Stimulated activated CD8-positive, alpha-beta memory T cell treated with anti-CD3 and anti-CD28 coated beads, Interleukin-15, amount 100 ng/mL, for 1 hour (primary cell): Measurements from ENCODE around the gene CALML5.

Source experiments
- DNase-seq: peaks from one replicate; pipeline ENCODE4 v3.0.0-alpha.2; 2020; ENCODE audit warnings: low read depth

CALML5 gene

DNA sequence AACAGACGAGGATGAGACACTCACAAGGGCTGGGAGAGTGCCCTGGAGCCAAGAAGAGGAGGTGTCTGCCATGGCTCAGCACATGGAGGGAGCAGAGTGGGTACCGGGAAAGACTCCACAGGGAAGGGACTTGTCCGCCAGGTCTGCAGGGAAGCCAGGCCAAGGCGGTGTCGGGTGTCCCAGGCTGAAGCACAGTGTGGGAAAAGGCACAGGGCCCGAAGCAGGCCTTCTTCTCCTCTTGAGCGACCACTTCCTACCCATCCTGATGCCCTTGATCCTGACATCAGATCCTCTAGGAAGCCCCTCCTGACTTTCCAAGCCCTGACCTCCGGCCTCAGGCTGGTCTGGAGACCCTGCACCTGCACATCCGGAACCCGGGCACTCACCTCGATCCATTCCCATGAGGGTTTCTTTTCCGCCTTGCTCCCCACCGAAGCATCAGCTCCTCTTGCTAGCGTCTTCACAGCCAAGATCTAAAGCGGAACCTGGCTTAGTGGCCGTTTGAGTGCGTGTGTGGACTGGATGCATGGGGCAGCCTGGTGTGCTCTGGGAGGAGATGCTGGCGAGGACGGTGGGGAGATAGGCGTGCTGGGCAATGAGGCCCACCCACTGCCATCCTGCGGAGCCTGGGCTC is 33.8 kb upstream of the CALML5 start:
- DNase-seq = no peak

DNA sequence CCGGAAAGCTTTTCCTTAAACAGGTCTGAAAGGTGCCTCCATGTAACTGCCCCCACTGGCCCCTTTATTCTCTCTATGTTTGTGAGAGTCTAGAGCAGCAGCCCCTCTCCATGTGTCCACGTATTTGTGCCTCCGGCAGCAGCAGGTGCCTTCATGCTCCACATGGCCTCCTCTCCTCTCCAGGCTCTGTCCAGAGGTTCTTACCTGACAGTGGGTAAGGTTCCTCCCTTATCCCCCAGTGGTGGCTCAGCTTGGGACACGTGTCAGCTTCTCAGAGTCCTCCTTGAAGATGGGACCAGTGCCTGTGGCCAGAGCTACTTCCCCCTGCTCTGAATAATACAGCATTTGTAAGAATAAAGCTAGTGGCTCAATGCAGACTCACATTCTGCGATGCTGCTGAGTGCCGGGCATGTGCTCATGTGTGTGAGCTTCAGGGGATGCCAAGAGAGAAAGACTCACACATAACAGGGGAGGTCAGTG is 33.3 kb upstream of the CALML5 start:
- DNase-seq = no peak

DNA sequence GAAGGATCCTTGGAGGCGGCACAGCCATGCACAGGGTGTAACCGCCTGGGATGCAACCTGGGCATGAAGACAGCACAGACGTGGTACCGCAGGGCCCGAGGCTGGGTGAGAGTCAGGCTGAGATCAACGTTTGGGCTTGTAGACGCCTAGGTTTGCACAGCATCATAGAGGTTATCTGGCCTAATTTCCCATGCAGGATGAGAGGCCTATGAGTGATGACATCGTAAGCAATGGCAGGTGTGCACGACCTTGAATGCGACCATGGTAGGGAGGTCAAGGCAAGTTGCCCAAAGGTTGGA is 32.9 kb upstream of the CALML5 start:
- no peak for DNase-seq

DNA sequence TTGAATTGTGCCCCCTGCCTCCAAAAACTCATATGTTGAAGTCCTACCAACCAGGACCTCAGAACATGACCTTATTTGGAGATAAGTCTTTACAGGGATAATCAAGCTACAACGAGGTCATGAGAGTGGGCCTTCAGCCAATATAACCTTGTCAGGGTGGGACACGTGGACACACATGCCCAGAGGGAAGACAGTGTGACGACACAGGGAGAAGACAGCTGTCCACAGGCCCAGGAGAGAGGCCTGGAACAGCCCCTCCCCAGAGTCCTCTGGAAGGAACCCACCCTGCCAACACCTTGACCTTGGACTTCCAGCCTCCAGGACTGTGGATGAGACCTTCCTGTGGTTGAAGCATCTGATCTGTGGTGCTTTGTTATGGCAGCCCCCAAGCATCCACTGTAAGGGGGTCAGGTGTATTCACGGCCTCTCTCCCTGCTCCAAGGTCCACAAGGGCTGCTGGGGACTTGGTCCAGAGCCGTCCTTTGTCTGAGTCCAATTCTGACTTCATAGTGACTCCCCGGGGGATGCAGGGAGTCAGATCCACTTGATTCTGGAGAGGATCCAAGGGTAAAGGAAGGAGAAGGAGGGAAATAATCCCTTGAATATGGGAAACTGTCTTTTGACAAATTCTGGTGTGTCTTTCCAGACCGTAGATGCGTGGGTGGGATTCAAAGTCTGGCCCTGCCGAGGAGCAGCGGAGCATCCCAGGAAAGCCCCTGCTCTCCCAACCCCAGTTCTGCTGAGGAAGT is 32.4 kb upstream of the CALML5 start:
- no peak for DNase-seq

DNA sequence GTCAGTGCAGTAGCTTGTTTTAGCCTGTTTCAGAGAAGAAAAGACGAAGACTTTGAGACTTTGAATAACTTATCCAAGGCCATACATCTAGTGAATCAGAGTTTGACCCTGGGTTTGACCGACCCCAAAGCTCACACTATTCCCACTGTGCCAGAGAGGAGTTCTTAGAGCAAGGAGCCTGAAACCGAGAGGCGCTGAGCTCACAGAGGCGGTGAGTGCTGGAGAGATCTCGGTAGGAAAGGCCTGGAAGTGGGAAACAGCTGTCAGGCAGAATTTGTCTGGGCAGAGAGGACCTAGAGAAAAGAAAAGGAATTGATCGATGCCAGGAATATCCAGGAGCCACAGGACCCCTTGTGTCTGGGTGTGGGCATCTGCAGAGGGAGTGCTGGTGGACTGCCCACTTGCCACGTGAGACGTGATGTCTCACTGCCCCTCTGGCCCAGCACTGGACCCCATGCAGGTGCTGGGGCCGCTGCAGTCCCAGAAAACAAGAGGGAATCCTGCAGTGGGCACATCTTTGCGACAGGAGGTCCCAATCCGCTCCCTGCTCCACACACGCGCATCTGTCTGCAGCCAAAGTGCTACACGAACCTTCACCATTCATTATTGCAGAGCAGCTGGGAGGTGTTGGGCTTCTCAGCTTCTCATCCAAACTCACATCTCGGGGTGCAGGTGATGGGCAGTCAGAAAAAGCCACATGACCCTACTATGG is 31.6 kb upstream of the CALML5 start:
- DNase-seq = no peak

DNA sequence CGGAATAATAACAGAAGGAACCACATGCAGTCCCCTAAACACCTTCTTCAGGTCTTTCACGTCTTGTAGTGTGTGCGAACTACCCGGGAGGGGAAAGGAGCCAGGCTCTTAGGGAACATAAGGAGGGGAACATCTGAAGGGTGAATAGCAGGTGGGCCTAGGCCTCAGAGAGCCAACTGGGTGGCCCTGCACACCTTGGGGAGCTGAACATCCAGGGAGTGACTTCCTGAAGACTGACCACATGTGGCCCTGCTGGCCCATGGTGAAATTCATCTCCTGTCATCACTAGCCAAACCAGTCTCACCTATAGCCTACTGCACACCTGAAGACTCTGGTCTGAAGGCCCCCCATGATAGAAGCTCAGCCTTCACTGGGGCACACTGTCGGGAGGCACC is 31.0 kb upstream of the CALML5 start:
- DNase-seq = no peak

DNA sequence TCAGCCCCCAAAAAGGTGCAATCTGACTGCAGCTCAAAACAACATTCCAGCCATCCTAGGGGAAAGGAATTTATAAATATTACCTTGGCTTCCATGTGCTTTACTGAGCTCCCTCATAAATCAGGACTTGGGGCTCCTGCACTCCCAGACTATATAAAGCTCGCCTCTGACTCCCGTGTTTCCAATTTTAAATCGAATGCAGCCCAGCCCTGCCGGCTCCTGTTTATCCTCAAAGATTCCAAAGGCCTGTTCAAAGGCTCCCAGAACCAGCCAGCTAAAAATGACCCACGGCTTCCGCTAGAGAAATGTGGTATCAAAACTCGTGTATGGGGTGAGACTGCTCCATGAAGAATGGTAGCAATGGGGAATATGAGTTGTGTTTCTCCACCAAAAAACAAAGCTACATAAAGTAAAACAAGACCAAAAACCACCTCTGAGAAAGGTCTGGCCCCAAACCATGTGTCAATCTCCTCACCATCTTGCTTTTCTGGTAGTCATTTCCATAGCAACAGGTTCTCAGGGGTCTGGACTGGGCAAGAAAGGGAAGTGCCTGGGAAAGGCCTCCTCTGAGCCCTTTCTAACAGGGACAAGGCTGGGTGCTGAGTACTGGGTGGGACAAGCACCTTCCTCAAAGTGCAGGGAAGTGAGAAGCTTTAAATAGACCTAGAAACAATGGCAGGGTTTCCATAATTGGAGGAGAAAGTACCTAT is 30.5 kb upstream of the CALML5 start:
- no peak for DNase-seq

DNA sequence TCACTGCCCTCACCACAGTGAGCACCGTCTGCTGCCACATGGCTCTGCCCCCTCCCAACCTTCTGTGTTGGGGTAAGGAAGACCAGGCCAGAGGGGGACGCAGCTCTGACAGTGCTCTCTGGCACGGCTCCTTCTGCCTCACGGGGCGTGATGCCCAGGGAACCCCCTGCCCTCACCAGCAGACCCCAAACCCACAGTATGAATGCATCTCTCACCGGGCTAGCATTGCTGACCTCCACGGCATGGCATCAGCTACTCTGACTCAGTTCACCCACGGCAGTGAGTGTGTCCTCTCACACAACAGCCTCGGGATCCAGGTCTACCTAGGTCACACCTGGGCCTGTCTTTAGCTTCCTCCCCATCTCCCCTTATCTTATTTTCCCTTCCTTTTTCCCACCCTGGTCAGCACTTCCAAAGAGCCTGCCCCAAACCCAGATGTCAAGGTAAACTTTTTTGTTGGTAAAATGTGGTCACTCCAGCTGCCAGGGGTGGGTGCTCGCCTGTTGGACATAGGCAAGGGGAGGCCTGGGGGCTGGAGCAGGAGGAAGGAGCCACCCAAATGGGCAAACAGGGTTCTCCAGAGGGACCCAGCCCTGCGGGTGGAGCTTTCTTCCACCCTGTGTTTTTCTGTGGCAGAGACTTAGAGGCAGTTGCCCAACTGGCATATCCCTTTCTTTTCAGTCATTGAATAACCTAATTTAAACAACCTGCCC is 29.8 kb upstream of the CALML5 start:
- DNase-seq = no peak

DNA sequence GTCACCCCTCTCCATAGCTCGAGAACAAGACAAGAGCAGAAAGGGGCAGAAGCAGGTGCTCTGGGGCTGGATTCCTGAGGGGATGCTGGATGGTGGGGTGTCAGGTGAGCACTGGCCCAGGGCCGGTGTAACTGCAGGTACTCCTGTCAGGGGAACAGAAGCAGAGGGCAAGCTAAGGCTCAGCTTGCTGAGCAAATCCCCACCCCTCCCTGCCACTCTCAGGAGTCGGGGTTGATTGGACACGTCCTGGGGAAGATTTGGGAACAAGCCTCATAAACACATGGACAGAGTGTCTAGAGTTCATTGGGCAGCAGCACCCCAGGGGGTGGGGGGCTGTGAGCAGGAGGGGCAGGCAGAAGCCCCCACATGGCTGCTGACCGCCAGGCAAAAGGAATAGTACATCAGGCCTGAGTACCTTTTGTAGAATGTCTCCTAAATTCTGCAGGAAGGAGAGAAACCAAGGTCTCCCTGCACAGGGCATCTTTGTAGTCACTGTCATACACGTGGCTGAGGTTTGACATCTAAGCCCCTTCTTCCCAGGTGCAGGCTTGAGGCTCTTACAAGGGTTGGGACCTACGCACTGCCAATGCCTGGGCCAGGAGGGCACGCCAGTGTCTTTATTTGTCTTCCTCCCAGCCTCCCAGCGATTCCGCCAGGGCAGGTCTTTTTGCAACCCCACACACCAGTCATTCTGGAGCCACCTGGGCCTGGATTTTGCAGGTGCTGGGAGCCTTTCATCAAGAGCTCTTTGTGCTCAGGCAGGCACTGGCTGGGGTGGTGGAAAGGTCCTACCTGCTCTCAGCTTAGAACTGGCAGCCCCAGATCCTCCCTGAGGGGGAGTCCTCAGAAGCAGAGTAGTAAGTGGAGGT is 28.2 kb upstream of the CALML5 start:
- no peak for DNase-seq

DNA sequence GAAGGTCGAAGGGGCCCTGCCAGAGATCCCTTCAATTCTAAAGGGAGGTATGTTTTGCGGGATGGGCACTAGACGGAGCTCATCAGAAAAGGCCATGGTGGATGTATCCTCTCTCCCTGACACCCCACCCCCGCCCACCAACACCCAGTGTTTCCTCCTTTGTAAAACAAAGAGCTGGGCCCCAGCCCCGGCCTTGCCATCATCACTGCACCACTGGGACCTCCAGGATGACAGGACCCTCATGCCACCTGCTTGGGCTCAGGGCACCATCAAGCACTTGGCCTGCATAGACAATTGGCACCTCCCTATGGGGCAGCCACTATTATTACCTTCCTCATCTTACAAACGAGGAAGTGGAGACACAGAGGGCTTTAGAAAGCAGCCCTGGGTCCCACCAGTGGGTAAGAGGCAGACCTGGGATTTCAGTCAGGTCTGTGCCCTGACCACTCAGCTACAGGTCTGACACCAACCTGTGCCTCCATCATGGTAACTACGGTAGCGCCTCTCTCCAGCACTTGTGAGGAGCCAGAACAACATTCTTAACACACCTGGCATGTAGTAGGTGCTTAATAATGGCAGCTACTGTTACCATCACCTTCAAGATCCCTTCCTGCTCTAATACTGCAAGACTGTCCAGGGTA is 27.4 kb upstream of the CALML5 start:
- DNase-seq = no peak

DNA sequence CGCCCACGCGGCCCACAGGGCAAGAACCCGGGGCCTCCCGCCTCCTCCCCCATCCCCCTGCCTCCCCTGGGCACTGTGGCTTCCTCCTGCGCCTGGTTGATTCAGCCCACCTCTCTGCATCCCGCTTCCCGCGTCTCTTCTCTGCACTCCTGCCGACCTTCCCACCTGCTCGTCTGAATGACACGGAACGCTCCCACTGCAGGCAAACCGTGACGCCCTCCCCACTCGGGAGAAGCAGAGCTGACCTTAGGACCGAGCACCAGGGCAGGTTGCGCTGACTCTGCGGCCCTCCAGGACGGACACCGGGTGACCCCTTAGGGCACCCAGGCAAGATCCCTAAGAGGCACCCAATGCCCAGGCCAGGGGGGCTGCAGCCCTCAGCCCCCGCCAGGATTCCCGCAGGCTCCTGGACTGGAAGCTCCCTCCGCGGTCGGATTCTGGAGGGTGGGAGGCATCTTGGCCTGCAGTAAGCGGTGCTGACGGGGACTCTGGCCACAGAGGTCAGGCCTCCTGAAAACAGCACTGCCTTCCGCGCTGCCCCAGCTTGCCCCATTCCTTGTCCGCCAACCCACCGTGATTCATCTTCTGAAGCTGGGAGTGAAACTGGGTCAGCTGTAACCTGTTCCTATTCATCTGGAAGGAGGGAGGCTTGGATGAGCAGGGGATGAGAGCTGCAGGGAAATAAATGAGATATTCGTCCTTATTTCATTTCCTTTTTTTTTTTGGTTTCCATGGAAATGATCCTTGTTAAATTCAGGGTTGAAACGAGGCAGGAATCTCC is 26.4 kb upstream of the CALML5 start:
- no peak for DNase-seq

DNA sequence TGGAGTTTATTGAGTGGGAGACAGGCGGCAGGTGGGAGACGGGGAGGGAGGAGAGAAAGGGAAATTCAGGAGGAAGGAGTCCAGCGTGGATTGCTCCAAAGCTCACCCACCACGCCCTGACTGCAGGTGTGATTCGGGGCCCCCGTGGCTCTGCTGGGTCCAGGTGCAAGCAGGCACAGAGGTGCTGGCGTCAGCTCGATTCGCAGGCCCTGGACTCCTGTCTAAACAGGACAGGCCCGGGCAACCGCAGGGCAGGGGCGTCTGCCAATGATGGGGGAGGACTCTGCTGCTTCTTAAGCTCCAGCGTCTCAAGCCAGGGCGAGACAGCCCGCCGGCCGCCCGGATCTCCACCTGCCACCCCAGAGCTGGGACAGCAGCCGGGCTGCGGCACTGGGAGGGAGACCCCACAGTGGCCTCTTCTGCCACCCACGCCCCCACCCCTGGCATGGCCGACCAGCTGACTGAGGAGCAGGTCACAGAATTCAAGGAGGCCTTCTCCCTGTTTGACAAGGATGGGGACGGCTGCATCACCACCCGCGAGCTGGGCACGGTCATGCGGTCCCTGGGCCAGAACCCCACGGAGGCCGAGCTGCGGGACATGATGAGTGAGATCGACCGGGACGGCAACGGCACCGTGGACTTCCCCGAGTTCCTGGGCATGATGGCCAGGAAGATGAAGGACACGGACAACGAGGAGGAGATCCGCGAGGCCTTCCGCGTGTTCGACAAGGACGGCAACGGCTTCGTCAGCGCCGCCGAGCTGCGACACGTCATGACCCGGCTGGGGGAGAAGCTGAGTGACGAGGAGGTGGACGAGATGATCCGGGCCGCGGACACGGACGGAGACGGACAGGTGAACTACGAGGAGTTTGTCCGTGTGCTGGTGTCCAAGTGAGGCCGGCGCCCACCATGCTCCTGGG is 25.5 kb upstream of the CALML5 start, which contains the start of gene CALML3:
CALML3 (plus strand) TSS at position 321 of the 920 bp plus-strand sequence; CDS start at position 446, 125 bp downstream.
- no peak for DNase-seq

DNA sequence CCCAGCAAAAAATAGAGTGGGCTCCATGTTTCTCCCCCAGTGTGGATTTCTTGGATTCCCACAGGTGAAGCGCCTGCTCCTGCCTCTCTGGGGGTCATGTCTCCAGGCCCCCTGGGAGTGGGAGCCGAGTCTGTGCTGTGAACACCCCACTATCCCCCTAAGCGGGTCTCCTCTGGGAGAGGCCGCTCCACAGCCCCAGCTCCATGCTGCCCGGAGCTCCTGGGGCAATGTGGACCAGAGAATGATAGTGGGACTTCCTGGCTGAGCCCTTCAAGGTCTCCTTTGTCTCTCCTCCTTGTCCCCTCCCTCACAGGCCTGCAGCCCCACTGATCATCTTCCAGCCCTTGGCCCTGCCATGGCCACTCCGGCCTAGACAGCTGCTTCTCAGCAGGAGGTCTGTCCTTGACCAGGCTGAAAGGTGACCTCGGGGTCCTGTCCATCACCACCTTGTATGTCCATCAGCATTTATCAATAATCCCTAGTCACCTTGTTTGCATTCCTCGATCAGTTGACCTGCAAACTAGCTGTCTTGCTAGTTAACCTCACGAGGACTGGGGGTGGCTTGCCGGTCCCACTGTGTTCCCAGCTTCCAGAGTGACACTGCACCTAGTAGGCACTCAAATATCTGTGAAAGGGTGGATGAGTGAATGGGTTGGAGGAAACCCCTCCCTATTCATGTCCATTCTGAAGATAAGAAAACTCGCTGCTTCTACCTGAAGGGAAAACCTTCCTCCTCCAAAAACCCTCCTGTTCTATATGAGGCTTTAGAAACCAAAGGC is 24.6 kb upstream of the CALML5 start:
- DNase-seq = no peak

DNA sequence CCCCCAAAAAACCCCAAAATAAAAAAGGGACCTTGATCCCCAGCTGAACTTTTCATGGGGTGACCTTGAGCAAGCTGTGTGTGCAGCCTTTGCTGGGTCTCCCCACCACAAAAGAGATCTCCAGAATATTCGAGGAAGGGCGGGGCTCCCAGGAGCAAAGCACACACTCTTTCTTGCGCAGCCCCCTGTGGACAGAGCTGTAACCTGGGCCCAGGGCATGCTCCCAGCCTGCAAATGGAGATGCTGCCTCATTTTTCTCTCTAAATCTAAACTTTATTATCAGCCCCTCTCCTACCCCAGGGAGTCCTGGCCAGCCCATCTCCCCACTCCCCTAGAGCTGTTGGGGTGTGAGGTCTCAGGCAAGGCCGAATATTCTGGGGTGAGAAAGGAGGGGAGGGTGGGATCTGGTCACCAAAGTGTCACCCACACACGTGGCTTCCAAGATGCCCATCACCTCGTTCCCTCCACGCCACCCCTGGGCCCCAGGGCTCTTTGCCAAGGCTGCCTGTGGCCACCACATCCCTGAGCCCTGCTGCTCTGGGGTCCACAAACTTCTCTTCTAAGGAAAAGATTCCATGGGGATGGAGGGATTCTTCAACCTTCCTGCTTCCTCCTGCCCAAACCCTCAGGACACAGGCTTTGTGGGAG is 23.7 kb upstream of the CALML5 start:
- DNase-seq = no peak

DNA sequence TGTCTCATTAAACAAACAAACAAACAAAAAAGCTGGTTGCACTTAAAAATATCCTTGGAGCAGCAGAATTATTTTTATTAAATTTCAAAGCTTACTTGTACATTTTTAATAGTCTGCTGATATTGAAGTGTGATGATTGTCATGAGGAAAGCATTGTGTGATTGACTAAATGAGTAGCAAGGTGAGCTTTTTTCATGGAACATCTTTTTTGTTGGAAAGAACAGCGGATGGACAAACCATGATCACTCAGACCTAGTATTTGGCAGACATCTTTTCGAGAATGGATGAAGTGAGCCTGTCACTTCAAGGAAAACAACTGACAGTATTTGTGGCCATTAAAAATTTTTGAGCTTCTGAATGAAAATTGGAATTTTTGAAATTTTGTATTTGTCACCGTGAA is 19.7 kb upstream of the CALML5 start:
- no peak for DNase-seq

DNA sequence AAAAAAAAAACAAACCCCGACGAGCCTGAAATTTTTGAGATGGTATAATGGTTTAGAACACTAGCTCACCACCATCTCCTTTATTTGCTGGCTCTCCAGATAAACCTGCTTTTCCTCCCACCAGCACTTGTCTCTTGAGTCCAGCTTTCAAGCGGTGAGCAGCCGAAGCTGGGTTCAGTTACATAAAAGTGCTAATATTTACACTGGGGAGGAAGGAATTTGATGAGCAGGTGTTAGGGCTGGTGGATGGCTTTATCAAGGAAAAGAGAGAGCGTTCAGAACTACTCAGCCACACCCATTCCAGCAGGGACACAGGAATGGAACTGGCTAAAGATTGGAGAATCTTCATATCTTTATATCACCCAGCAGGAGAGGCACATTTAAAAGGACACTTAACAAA is 18.8 kb upstream of the CALML5 start:
- no peak for DNase-seq

DNA sequence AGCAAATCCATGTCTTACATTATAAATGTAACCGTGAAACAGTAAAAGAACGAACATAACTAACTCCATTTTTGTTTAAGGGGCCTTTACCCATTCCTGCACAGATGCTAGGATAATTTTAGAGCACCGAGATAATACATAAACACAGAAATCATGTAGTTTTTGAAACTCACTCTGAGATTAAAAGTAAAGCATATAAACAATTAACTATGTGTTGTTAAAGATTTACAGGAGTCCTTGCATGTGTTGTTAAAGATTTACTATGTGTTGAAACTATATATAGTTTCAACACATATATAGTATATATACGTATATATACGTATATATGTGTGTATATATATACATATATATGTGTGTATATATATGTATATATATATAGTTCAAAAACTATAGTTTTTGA is 18.2 kb upstream of the CALML5 start:
- DNase-seq = no peak
